GM19099 (cell line): ENCODE results near the gene ARL5B.
A peak's percentile ranks its signal among the peaks of the same experiment; 100 is the strongest.

Experiments used
- POLR2A ChIP-seq: IDR thresholded peaks from 3 replicates; pipeline ENCODE4 v1.6.1; 2011; ENCODE audit warnings: low read depth; ENCODE audit not compliant: insufficient read length; ENCODE audit errors: extremely low read depth

ARL5B gene, protein sequence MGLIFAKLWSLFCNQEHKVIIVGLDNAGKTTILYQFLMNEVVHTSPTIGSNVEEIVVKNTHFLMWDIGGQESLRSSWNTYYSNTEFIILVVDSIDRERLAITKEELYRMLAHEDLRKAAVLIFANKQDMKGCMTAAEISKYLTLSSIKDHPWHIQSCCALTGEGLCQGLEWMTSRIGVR

DNA sequence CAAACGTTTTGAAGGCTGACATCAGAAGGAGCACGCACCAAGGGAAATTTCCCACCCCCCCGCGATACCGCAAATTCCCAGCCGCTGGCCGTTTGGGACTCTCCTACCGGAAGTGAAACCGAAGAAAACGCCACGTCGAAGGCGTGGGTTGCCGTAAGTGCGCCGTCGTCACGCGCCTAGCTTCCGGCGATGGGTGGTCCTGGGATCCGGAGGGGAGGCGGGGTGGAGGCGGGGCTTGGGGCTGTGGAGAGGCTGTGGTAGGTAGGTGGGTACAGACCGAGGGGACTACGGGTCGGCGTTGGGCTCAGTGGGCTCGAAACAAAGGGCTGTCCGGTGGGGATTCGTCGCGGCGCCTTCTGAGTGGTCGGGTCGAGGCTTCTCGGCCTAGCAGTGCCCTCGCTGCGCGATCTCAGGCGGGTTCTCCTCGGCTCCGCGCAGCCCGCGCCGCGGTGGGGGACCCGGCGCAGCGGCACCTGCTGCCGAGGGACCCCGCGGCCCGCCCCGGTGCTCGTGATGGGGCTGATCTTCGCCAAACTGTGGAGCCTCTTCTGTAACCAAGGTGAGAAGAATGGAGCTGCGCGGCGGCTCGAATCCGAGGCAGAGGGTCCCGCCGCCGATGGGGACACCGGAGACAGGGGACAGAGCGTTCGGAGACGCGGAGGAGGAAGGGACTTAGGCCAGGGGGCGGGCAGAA, at the start of gene ARL5B:
TSS of gene ARL5B (plus strand) at position 307 of the 694 bp plus-strand sequence. CDS start at position 514, 207 bp downstream.
- peak; percentile 87 for TF ChIP-seq POLR2A

- no peak for TF ChIP-seq POLR2A
Observed at GRCh38 chr10:18610517-18610916, 48.7 kb upstream of the ARL5B start.

GRCh38 chr10:18611168-18611567, 48.1 kb upstream of the ARL5B start:
- no peak for TF ChIP-seq POLR2A

- no peak for TF ChIP-seq POLR2A
Observed at GRCh38 chr10:18615618-18616017, 43.6 kb upstream of the ARL5B start.

- TF ChIP-seq POLR2A, result no peak
Observed at GRCh38 chr10:18616337-18616736, 42.9 kb upstream of the ARL5B start.

- TF ChIP-seq POLR2A, result no peak
Observed at GRCh38 chr10:18619016-18619415, 40.2 kb upstream of the ARL5B start.

- no peak for TF ChIP-seq POLR2A
Observed at GRCh38 chr10:18620856-18621255, 38.4 kb upstream of the ARL5B start.

GRCh38 chr10:18625886-18626285, 33.3 kb upstream of the ARL5B start:
- no peak for TF ChIP-seq POLR2A

- no peak for TF ChIP-seq POLR2A
Observed at GRCh38 chr10:18635995-18636394, 23.2 kb upstream of the ARL5B start.

DNA sequence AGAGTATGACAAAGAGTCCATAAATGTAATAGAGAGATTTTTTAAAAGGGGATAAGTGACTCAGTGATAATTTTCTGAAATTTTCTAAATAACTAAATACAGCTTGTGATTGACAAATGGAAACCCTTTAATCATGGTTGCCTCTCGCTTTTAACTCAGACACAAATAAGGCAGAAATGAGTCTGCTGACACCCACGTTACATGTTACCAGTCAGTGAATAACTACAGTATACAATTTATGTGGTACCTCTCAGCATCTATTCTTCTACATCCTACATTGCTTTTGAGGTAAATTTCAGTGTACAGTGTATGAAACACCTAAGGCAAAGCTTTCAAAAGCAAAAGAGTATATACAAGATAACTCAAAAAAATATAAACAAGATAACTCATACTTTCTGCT, 12.1 kb upstream of the ARL5B start:
- TF ChIP-seq POLR2A, result no peak

DNA sequence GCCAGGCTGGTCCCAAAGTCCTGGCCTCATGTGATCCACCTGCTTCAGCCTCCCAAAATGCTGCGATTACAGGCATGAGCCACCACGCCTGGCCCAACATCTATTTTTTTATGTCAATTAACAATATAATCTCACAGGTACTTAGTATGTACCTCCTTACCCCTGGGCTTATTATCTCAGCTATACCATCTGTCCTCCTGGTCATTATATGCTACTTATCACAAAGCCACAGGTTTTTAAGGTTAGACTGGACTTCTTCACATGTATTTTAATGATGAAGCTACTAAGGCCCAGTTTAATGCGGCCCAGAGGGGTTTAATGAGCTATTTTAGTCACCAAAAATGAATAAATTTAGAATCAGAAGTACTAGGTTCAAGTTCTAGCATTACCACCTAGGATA, 11.3 kb upstream of the ARL5B start:
- no peak for TF ChIP-seq POLR2A

DNA sequence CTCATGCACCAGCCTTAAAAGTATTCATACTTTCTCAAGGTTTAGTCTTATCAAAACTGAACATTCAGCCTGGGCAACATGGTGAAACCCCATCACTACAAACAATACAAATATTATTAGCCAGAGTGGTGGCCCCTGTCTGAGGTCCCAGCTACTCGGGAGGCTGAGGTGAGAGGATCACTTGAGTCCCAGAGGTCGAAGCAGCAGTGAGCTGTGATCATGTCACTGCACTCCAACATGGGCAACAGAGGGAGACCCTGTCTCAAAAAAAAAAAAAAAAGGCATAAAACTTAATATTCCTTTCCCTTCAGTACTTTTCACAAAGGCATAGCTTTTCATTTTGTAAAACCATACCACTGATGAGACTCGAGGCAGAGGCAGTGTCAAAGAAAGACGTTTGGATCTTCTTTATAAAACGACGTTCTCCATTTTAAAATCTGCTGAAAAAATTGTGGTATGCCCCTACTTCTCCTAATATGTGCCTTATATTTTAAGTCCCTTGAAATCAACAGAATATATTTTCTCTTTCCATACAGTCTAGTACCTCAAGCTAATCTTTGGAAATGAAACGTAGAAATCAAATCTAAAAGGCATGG, 9.8 kb upstream of the ARL5B start:
- no peak for TF ChIP-seq POLR2A

DNA sequence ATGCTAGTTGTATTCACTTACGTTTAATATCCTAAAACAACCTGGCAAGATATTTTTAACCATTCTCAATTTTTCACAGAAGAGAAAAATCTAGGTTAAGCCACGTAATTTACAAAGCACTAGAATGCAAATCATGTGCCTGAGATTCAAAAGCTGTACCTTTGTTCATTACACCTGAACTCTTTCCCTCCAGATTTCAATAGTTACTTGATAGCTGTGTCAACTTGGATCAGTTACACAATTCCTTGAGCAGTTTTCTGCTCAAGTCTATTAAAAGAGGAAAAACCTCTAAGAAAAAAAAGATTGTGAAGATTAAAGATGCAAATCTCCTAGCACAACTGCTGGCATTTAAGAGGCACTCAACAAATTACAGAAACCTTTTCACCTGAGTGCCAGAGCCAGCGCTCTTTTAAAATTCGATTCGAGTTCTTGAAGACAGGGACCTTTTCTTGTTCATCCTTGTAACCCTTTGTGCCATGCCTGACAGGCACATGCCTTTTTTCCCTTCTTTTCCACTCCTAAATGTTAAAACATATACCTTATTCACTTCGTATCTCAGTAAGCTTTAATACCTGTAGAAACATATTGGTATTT, 8.7 kb upstream of the ARL5B start:
- TF ChIP-seq POLR2A, result no peak

GRCh38 chr10:18651324-18652007, 7.8 kb upstream of the ARL5B start, which contains the start of gene NSUN6:
TSS of gene NSUN6 (minus strand) at chr10:18651587. CDS start at chr10:18651203, 384 bp downstream.
- peak; percentile 83 for TF ChIP-seq POLR2A

DNA sequence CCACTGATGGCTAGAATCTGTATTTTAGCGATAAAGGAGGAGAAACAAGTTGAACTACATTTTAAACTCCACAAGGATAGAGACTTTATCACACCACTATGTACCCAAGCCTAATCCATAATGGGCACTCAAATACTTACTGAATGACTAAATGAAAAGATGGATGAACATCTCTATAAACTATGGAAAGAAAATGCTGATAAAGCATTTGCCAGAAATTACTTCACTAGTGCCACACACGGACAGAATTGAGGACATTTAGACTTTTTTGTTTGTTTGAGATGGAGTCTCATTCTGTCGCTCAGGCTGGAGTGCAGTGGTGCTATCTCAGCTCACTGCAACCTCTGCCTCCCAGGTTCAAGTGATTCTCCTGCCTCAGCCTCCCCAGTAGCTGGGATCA, 6.1 kb upstream of the ARL5B start:
- TF ChIP-seq POLR2A, result no peak

GRCh38 chr10:18656724-18657123, 2.5 kb upstream of the ARL5B start:
- no peak for TF ChIP-seq POLR2A
